ENCODE results near the gene DYNLT2B.

- TF ChIP-seq CTCF (conservative IDR thresholded peaks at IDR 0.05 in 1 of 2, IDR thresholded peaks at IDR 0.05 in 1 of 2; ENCODE audit: low read depth in 1 of 2, low read length in 2 of 2): no peak
- no peak for TF ChIP-seq EZH2 (IDR thresholded peaks at IDR 0.05; ENCODE audit: low read length, missing control alignments)
Measured at GRCh38 chr3:196344663-196345062, 26.6 kb upstream of the DYNLT2B start.
